ENCODE data around the gene SLC35D1. TPM values are rescaled to one million over a fixed set of nuclear protein-coding genes. Genes with fewer than 3 reads are reported as not detected.

SLC35D1 gene
- polyA plus RNA-seq, 1 experiment: 9.0 TPM

- Histone ChIP-seq H3K27me3 (ENCODE audit: control insufficient read depth, insufficient read depth, low read length) (no peaks in the 10 kb centered on the region), H3K36me3 (ENCODE audit: control insufficient read depth, insufficient read depth, low read length) (peaks cover 8% of the 10 kb centered on the region), H3K4me3 (ENCODE audit: low read depth, low read length) (no peak overlapping the region)
- TF ChIP-seq CTCF (IDR thresholded peaks at IDR 0.05; ENCODE audit: insufficient read depth, low read depth, low read length): no peak
- CTCF ChIA-PET: interaction anchor here (1.1 to 3.6 kb wide), 4 partner anchors 9 to 244 kb away, joined by 3 to 17 read pairs (median 5); no protein-coding TSS in a partner anchor
- DNase-seq (ENCODE audit: low read depth): no peak
- POLR2A ChIA-PET: no interaction called here
Observed at GRCh38 chr1:67005068-67005467, 48.9 kb downstream of the SLC35D1 start.

- no peak for DNase-seq (ENCODE audit: low read depth)
Observed at GRCh38 chr1:67004176-67004575, 49.8 kb downstream of the SLC35D1 start.

GRCh38 chr1:67001682-67002425 lies 52.1 kb downstream of the SLC35D1 start:
- Histone ChIP-seq H3K36me3 (ENCODE audit: control insufficient read depth, insufficient read depth, low read length) (peaks cover 8% of the 10 kb centered on the region), H3K4me3 (ENCODE audit: low read depth, low read length) (no peak overlapping the region), H3K27me3 (ENCODE audit: control insufficient read depth, insufficient read depth, low read length) (no peaks in the 10 kb centered on the region)
- ChIA-PET CTCF (interaction anchor here (1.6 to 2.3 kb wide), 3 partner anchors 9 to 147 kb away, joined by 8 to 10 read pairs (median 9); no protein-coding TSS in a partner anchor), POLR2A (no interaction called here)
- no peak for TF ChIP-seq CTCF (IDR thresholded peaks at IDR 0.05; ENCODE audit: insufficient read depth, low read depth, low read length)
- no peak for DNase-seq (ENCODE audit: low read depth)

More at GRCh38 chr1:67004176-67004575, 49.8 kb downstream of the SLC35D1 start:
- Histone ChIP-seq H3K4me3 (ENCODE audit: low read depth, low read length) (no peak overlapping the region), H3K36me3 (ENCODE audit: control insufficient read depth, insufficient read depth, low read length) (peaks cover 8% of the 10 kb centered on the region), H3K27me3 (ENCODE audit: control insufficient read depth, insufficient read depth, low read length) (no peaks in the 10 kb centered on the region)
- no peak for TF ChIP-seq CTCF (IDR thresholded peaks at IDR 0.05; ENCODE audit: insufficient read depth, low read depth, low read length)
- CTCF ChIA-PET: interaction anchor here (1.1 to 3.6 kb wide), 3 partner anchors 8 to 243 kb away, joined by 3 to 17 read pairs (median 7); no protein-coding TSS in a partner anchor
- POLR2A ChIA-PET: no interaction called here

GRCh38 chr1:66999640-67000400 lies 54.1 kb downstream of the SLC35D1 start:
- H3K36me3 ChIP-seq (ENCODE audit: control insufficient read depth, insufficient read depth, low read length): peaks cover 8% of the 10 kb centered on the region
- TF ChIP-seq CTCF (IDR thresholded peaks at IDR 0.05; ENCODE audit: insufficient read depth, low read depth, low read length): no peak

GRCh38 chr1:66998972-66999371 lies 55.0 kb downstream of the SLC35D1 start:
- Histone ChIP-seq H3K36me3 (ENCODE audit: control insufficient read depth, insufficient read depth, low read length) (peaks cover 8% of the 10 kb centered on the region), H3K4me3 (ENCODE audit: low read depth, low read length) (no peak overlapping the region), H3K27me3 (ENCODE audit: control insufficient read depth, insufficient read depth, low read length) (no peaks in the 10 kb centered on the region)
- no peak for TF ChIP-seq CTCF (IDR thresholded peaks at IDR 0.05; ENCODE audit: insufficient read depth, low read depth, low read length)
- ChIA-PET POLR2A (no interaction called here), CTCF (interaction anchor here (1.3 kb wide), 1 partner anchor 150 kb away, joined by 4 read pairs; no protein-coding TSS in a partner anchor)
- DNase-seq (ENCODE audit: low read depth): no peak

More at GRCh38 chr1:66999640-67000400, 54.1 kb downstream of the SLC35D1 start:
- Histone ChIP-seq H3K4me3 (ENCODE audit: low read depth, low read length) (no peak overlapping the region), H3K27me3 (ENCODE audit: control insufficient read depth, insufficient read depth, low read length) (no peaks in the 10 kb centered on the region)
- DNase-seq (ENCODE audit: low read depth): no peak
- CTCF ChIA-PET: interaction anchor here (1.3 to 2.3 kb wide), 3 partner anchors 11 to 149 kb away, joined by 4 to 10 read pairs (median 8); no protein-coding TSS in a partner anchor
- POLR2A ChIA-PET: no interaction called here

Data from BJ (cell line).